HepG2 (cell line): ENCODE results near the gene PGPEP1. TPM values are rescaled to one million over a fixed set of nuclear protein-coding genes. Genes with fewer than 3 reads are reported as not detected.

Source experiments
- AKAP8 ChIP-seq: sonication (generic); formaldehyde crosslinking; IDR thresholded peaks from 2 replicates; pipeline ENCODE4 v1.5.1; 2020; ENCODE audit warnings: mild to moderate bottlenecking, missing genetic modification reagents
- ARNT2 ChIP-seq: sonication (generic); formaldehyde crosslinking; IDR thresholded peaks from 2 replicates; pipeline ENCODE4 v1.8.0; 2022; ENCODE audit warnings: mild to moderate bottlenecking, low read depth, missing genetic modification reagents, moderate library complexity
- CAMTA2 ChIP-seq: sonication (generic); formaldehyde crosslinking; IDR thresholded peaks from 2 replicates; pipeline ENCODE4 v1.4.0; 2020; ENCODE audit warnings: mild to moderate bottlenecking, missing genetic modification reagents, borderline replicate concordance
- CREB1 ChIP-seq, 2 experiments: fragments of 450-650 bp in 1 of 2; IDR thresholded peaks; 2 replicates each; pipeline ENCODE4 v1.6.1; 2016 to 2017; ENCODE audit warnings: control low read depth in 1 of 2, mild to moderate bottlenecking in 1 of 2, missing compliant biosample characterization in 1 of 2, missing genetic modification characterization in 1 of 2
- DNMT1 ChIP-seq: sonication (generic); formaldehyde crosslinking; IDR thresholded peaks from 2 replicates; pipeline ENCODE4 v1.5.1; 2020; ENCODE audit warnings: mild to moderate bottlenecking, missing genetic modification reagents
- DNMT3B ChIP-seq: conservative IDR thresholded peaks from 2 replicates; pipeline ENCODE4 v1.6.1; 2016; ENCODE audit warnings: missing biosample characterization, control low read depth
- HNF4A ChIP-seq: sonication (generic); formaldehyde crosslinking; IDR thresholded peaks from 2 replicates; pipeline ENCODE4 v1.4.0; 2020; ENCODE audit warnings: missing genetic modification reagents
- KLF6 ChIP-seq: IDR thresholded peaks from 2 replicates; pipeline ENCODE4 v1.8.0; 2016; ENCODE audit warnings: missing biosample characterization, missing genetic modification reagents
- MAZ ChIP-seq, 2 experiments: sonication (generic) in 1 of 2; formaldehyde crosslinking in 1 of 2; IDR thresholded peaks; 2 replicates each; pipeline versions ENCODE4 v1.5.0 to v1.6.1; 2012 to 2020; ENCODE audit warnings: low read depth in 2 of 2, mild to moderate bottlenecking in 2 of 2, borderline replicate concordance in 1 of 2, improper control_type of control experiment in 1 of 2, low read length in 1 of 2, missing genetic modification reagents in 1 of 2, moderate library complexity in 1 of 2
- NBN ChIP-seq: fragments of 450-650 bp; conservative IDR thresholded peaks from 2 replicates; pipeline ENCODE4 v1.6.1; 2017
- NFYC ChIP-seq: IDR thresholded peaks from 2 replicates; pipeline ENCODE4 v1.6.1; 2016; ENCODE audit warnings: missing genetic modification reagents, missing compliant biosample characterization
- POLR2A ChIP-seq, 2 experiments: IDR thresholded peaks; 2 replicates each; pipeline ENCODE4 v1.6.1; 2011; ENCODE audit warnings: low read depth in 2 of 2, low read length in 2 of 2, mild to moderate bottlenecking in 1 of 2, moderate library complexity in 1 of 2; ENCODE audit not compliant: insufficient read depth in 1 of 2
- POLR2G ChIP-seq: fragments of 200-400 bp; formaldehyde crosslinking; IDR thresholded peaks from 2 replicates; pipeline ENCODE4 v1.6.1; 2018; ENCODE audit warnings: mild to moderate bottlenecking, low read depth, low read length, moderate library complexity
- ZBTB3 ChIP-seq: sonication (generic); formaldehyde crosslinking; IDR thresholded peaks from 2 replicates; pipeline ENCODE4 v1.4.0; 2020; ENCODE audit warnings: low read depth, mild to moderate bottlenecking, moderate library complexity, missing genetic modification reagents, borderline replicate concordance
- ZNF30 ChIP-seq: sonication (generic); formaldehyde crosslinking; IDR thresholded peaks from 2 replicates; pipeline ENCODE4 v1.5.0; 2020; ENCODE audit warnings: mild to moderate bottlenecking, missing genetic modification reagents
- ZNF354B ChIP-seq: sonication (generic); formaldehyde crosslinking; IDR thresholded peaks from 2 replicates; pipeline ENCODE4 v1.8.0; 2022; ENCODE audit warnings: mild to moderate bottlenecking, missing genetic modification reagents
- ZNF768 ChIP-seq: sonication (generic); formaldehyde crosslinking; IDR thresholded peaks from 2 replicates; pipeline ENCODE4 v1.4.0; 2020; ENCODE audit warnings: missing genetic modification reagents
- ZNF773 ChIP-seq: sonication (generic); formaldehyde crosslinking; IDR thresholded peaks from 2 replicates; pipeline ENCODE4 v1.4.0; 2020; ENCODE audit warnings: missing genetic modification reagents, borderline replicate concordance
- ZNF777 ChIP-seq: sonication (generic); formaldehyde crosslinking; IDR thresholded peaks from 2 replicates; pipeline ENCODE4 v1.4.0; 2020; ENCODE audit warnings: missing genetic modification reagents
- ZNF878 ChIP-seq: sonication (generic); formaldehyde crosslinking; IDR thresholded peaks from 2 replicates; pipeline ENCODE4 v1.8.1; 2023; ENCODE audit warnings: mild to moderate bottlenecking, missing genetic modification reagents, moderate library complexity
- ZSCAN25 ChIP-seq: sonication (generic); formaldehyde crosslinking; IDR thresholded peaks from 2 replicates; pipeline ENCODE4 v1.8.0; 2022; ENCODE audit warnings: mild to moderate bottlenecking, missing genetic modification reagents
- ZSCAN9 ChIP-seq: IDR thresholded peaks from 2 replicates; pipeline ENCODE4 v1.6.1; 2016; ENCODE audit warnings: borderline replicate concordance
- polyA plus RNA-seq, 8 experiments: library from polyadenylated mRNA; depleted of rRNA in 3 of 8; stranded (reverse) in 7 of 8; unstranded in 1 of 8; fragments of >200 nt; fragmentation: Illumina TruSeq in 4 of 8; extraction: Trizol in 4 of 8; gene quantifications; 2 replicates each; pipeline versions ENCODE4 v1.2.1 to v1.2.3, GENCODE V29; 2011 to 2016; ENCODE audit warnings: low read depth in 4 of 8, missing spikeins in 1 of 8, mixed read lengths in 1 of 8; ENCODE audit not compliant: insufficient read depth in 1 of 8
- total RNA-seq, 5 experiments: library from RNA; depleted of rRNA; stranded (reverse); fragments of >200 nt; fragmentation: Illumina TruSeq; extraction: Trizol; gene quantifications; 2 replicates each; pipeline ENCODE4 v1.2.3, GENCODE V29; 2016; ENCODE audit warnings: low read depth in 1 of 5
- TF ChIP-seq, protein P1 (sequence below): sonication (generic); formaldehyde crosslinking; IDR thresholded peaks from 2 replicates; pipeline ENCODE4 v1.5.1; 2020; ENCODE audit warnings: mild to moderate bottlenecking, missing genetic modification reagents
- TF ChIP-seq, protein P2 (sequence below): sonication (generic); formaldehyde crosslinking; IDR thresholded peaks from 2 replicates; pipeline ENCODE4 v1.5.0; 2020; ENCODE audit warnings: missing genetic modification reagents
- TF ChIP-seq, protein P3 (sequence below): sonication (generic); formaldehyde crosslinking; IDR thresholded peaks from 2 replicates; pipeline ENCODE4 v1.5.0; 2020; ENCODE audit warnings: mild to moderate bottlenecking, missing genetic modification reagents

PGPEP1 gene
- total and polyA plus RNA-seq, 2 of the 13 experiments (the other 11 are each of a cell fraction or from before 2014, with no cell fraction given): 53.1 to 56.6 TPM

GRCh38 chr19:18386543-18387271, 46.3 kb downstream of the PGPEP1 start (continued):
- TF ChIP-seq ZBTB3 (CRISPR knock-in tag): no peak; the same call in 1 of the 2 replicates
- TF ChIP-seq ZNF777: peak; percentile 19; the same call in 1 of the 2 replicates
- TF ChIP-seq ARNT2 (CRISPR knock-in tag): 0 out of 2 replicates have a peak, but pooled peaks have one; percentile 50
- no peak for TF ChIP-seq MAZ (IDR thresholded peaks at IDR 0.05; ENCODE audit: borderline replicate concordance, low read depth, low read length)
- TF ChIP-seq MAZ (CRISPR knock-in tag; IDR thresholded peaks at IDR 0.05; ENCODE audit: low read depth): peak; percentile 26; the same call in 1 of the 2 replicates
- TF ChIP-seq AKAP8 (CRISPR knock-in tag): peak; percentile 47; the same call in 1 of the 2 replicates
- TF ChIP-seq ZNF768: no peak
- peak; percentile 78 for TF ChIP-seq POLR2G
- no peak for TF ChIP-seq HNF4A
- no peak for TF ChIP-seq CREB1 (IDR thresholded peaks at IDR 0.05)
- TF ChIP-seq CREB1 (CRISPR knock-in tag; IDR thresholded peaks at IDR 0.05): no peak
- TF ChIP-seq ZNF773 (CRISPR knock-in tag): peak; percentile 11; the same call in 1 of the 2 replicates
- TF ChIP-seq NBN: no peak
- no peak for TF ChIP-seq CAMTA2 (CRISPR knock-in tag)
- no peak for TF ChIP-seq DNMT1 (CRISPR knock-in tag)
- no peak for TF ChIP-seq ZSCAN9 (CRISPR knock-in tag)
- TF ChIP-seq, protein P1, sequence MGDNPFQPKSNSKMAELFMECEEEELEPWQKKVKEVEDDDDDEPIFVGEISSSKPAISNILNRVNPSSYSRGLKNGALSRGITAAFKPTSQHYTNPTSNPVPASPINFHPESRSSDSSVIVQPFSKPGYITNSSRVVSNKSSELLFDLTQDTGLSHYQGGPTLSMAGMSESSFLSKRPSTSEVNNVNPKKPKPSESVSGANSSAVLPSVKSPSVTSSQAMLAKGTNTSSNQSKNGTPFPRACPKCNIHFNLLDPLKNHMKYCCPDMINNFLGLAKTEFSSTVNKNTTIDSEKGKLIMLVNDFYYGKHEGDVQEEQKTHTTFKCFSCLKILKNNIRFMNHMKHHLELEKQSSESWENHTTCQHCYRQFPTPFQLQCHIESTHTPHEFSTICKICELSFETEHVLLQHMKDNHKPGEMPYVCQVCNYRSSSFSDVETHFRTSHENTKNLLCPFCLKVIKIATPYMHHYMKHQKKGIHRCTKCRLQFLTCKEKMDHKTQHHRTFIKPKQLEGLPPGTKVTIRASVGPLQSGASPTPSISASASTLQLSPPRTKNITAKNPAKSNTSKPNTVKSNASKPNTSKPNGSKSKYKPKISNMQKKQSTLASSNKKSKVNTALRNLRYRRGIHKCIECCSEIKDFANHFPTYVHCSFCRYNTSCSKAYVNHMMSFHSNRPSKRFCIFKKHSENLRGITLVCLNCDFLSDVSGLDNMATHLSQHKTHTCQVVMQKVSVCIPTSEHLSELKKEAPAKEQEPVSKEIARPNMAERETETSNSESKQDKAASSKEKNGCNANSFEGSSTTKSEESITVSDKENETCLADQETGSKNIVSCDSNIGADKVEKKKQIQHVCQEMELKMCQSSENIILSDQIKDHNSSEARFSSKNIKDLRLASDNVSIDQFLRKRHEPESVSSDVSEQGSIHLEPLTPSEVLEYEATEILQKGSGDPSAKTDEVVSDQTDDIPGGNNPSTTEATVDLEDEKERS (CRISPR knock-in tag): peak; percentile 11; the same call in 1 of the 2 replicates
- no peak for TF ChIP-seq NFYC (CRISPR knock-in tag)
- TF ChIP-seq DNMT3B (CRISPR knock-in tag): peak; percentile 43; the same call in 1 of the 2 replicates
- TF ChIP-seq, protein P2, sequence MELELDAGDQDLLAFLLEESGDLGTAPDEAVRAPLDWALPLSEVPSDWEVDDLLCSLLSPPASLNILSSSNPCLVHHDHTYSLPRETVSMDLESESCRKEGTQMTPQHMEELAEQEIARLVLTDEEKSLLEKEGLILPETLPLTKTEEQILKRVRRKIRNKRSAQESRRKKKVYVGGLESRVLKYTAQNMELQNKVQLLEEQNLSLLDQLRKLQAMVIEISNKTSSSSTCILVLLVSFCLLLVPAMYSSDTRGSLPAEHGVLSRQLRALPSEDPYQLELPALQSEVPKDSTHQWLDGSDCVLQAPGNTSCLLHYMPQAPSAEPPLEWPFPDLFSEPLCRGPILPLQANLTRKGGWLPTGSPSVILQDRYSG: no peak
- 0 out of 2 replicates have a peak, but pooled peaks have one; percentile 50 for TF ChIP-seq ZNF354B (CRISPR knock-in tag)
- TF ChIP-seq KLF6 (CRISPR knock-in tag): 0 out of 2 replicates have a peak, but pooled peaks have one; percentile 9
- no peak for TF ChIP-seq ZNF30
- TF ChIP-seq, protein P3, sequence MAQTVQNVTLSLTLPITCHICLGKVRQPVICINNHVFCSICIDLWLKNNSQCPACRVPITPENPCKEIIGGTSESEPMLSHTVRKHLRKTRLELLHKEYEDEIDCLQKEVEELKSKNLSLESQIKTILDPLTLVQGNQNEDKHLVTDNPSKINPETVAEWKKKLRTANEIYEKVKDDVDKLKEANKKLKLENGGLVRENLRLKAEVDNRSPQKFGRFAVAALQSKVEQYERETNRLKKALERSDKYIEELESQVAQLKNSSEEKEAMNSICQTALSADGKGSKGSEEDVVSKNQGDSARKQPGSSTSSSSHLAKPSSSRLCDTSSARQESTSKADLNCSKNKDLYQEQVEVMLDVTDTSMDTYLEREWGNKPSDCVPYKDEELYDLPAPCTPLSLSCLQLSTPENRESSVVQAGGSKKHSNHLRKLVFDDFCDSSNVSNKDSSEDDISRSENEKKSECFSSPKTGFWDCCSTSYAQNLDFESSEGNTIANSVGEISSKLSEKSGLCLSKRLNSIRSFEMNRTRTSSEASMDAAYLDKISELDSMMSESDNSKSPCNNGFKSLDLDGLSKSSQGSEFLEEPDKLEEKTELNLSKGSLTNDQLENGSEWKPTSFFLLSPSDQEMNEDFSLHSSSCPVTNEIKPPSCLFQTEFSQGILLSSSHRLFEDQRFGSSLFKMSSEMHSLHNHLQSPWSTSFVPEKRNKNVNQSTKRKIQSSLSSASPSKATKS (CRISPR knock-in tag): peak; percentile 38; the same call in 1 of the 2 replicates
- peak in 1 of 2 experiments; percentile 64; a peak in 3 of 4 replicates for TF ChIP-seq POLR2A (IDR thresholded peaks at IDR 0.05; ENCODE audit: insufficient read depth in 1 of 2, low read depth in 2 of 2, low read length in 2 of 2)
- TF ChIP-seq ZSCAN25 (CRISPR knock-in tag): no peak
- peak; percentile 4; the same call in 1 of the 2 replicates for TF ChIP-seq ZNF878 (CRISPR knock-in tag)
